H9 (cell line): ENCODE results near the gene NDUFV2. TPM values are rescaled to one million over a fixed set of nuclear protein-coding genes. Genes with fewer than 3 reads are reported as not detected.

Source experiments
- DNase-seq: peaks from one replicate; pipeline ENCODE4 v3.0.0-alpha.2; 2017
- H2AFZ ChIP-seq: one replicate; pipeline ENCODE4 v1.6.1; 2013; ENCODE audit warnings: mild to moderate bottlenecking, low read length, control low read depth, moderate library complexity
- H2AK5ac ChIP-seq: 2 replicates; pipeline ENCODE4 v1.6.1; 2013; ENCODE audit warnings: low read length, control low read depth, mixed read lengths; ENCODE audit not compliant: insufficient read length
- H2BK120ac ChIP-seq: one replicate; pipeline ENCODE4 v1.6.1; 2013; ENCODE audit warnings: low read depth, mild to moderate bottlenecking, low read length, control low read depth, inconsistent platforms; ENCODE audit not compliant: poor library complexity, severe bottlenecking
- H2BK12ac ChIP-seq: 2 replicates; pipeline ENCODE4 v1.6.1; 2013; ENCODE audit warnings: low read length, control low read depth, mixed read lengths, low read depth; ENCODE audit not compliant: insufficient read length
- H2BK15ac ChIP-seq: 2 replicates; pipeline ENCODE4 v1.6.1; 2013; ENCODE audit warnings: low read depth, low read length, control low read depth
- H2BK20ac ChIP-seq: one replicate; pipeline ENCODE4 v1.6.1; 2013; ENCODE audit warnings: low read depth, mild to moderate bottlenecking, low read length, control low read depth, inconsistent platforms; ENCODE audit not compliant: poor library complexity, severe bottlenecking
- H2BK5ac ChIP-seq: 2 replicates; pipeline ENCODE4 v1.6.1; 2013; ENCODE audit warnings: low read length, control low read depth, mixed read lengths; ENCODE audit not compliant: insufficient read length
- H3K14ac ChIP-seq: 2 replicates; pipeline ENCODE4 v1.6.1; 2013; ENCODE audit warnings: low read length, control low read depth; ENCODE audit not compliant: insufficient read depth
- H3K18ac ChIP-seq: 2 replicates; pipeline ENCODE4 v1.6.1; 2013; ENCODE audit warnings: low read depth, mild to moderate bottlenecking, mixed read lengths, low read length, control low read depth; ENCODE audit not compliant: insufficient read length
- H3K23ac ChIP-seq: 2 replicates; pipeline ENCODE4 v1.6.1; 2013; ENCODE audit warnings: low read length, control low read depth, mixed read lengths, low read depth; ENCODE audit not compliant: insufficient read length
- H3K23me2 ChIP-seq: 2 replicates; pipeline ENCODE4 v1.6.1; 2013; ENCODE audit warnings: low read depth, mild to moderate bottlenecking, mixed read lengths, low read length, control low read depth; ENCODE audit not compliant: insufficient read length, poor library complexity, severe bottlenecking
- H3K27ac ChIP-seq: 2 replicates; pipeline ENCODE4 v1.5.1; 2013; ENCODE audit warnings: low read length, control low read depth, mixed read lengths, low read depth; ENCODE audit not compliant: insufficient read length
- H3K27me3 ChIP-seq: 2 replicates; pipeline ENCODE4 v1.6.1; 2013; ENCODE audit warnings: low read length, control low read depth, inconsistent platforms; ENCODE audit not compliant: insufficient read depth
- H3K4ac ChIP-seq: 2 replicates; pipeline ENCODE4 v1.6.1; 2013; ENCODE audit warnings: low read depth, mild to moderate bottlenecking, control low read depth, inconsistent platforms, low read length, moderate library complexity
- H3K4me1 ChIP-seq: 2 replicates; pipeline ENCODE4 v1.6.1; 2013; ENCODE audit warnings: low read length, control low read depth, inconsistent platforms; ENCODE audit not compliant: insufficient read depth
- H3K4me2 ChIP-seq: 2 replicates; pipeline ENCODE4 v1.6.1; 2013; ENCODE audit warnings: low read length, control low read depth, mixed read lengths; ENCODE audit not compliant: insufficient read length, insufficient read depth
- H3K56ac ChIP-seq: 2 replicates; pipeline ENCODE4 v1.6.1; 2013; ENCODE audit warnings: low read depth, mild to moderate bottlenecking, mixed read lengths, low read length, control low read depth; ENCODE audit not compliant: insufficient read length
- H3K79me1 ChIP-seq: 2 replicates; pipeline ENCODE4 v1.6.1; 2013; ENCODE audit warnings: low read depth, mild to moderate bottlenecking, moderate library complexity, low read length, control low read depth, inconsistent platforms; ENCODE audit not compliant: insufficient read depth, poor library complexity, severe bottlenecking
- H3K79me2 ChIP-seq: 2 replicates; pipeline ENCODE4 v1.6.1; 2013; ENCODE audit warnings: low read length, control low read depth, inconsistent platforms; ENCODE audit not compliant: insufficient read depth
- H3K9ac ChIP-seq: 2 replicates; pipeline ENCODE4 v1.6.1; 2013; ENCODE audit warnings: low read length, control low read depth, mixed read lengths; ENCODE audit not compliant: insufficient read length; ENCODE audit errors: extremely low read depth
- H3K9me3 ChIP-seq: one replicate; pipeline ENCODE4 v1.6.1; 2013; ENCODE audit warnings: low read depth, low read length, inconsistent platforms; ENCODE audit not compliant: control insufficient read depth
- H3T11ph ChIP-seq: one replicate; pipeline ENCODE4 v1.6.1; 2013; ENCODE audit warnings: mild to moderate bottlenecking, low read length, control low read depth, inconsistent platforms
- H4K20me1 ChIP-seq: one replicate; pipeline ENCODE4 v1.6.1; 2013; ENCODE audit not compliant: control insufficient read depth, insufficient read length, insufficient read depth
- H4K5ac ChIP-seq: 2 replicates; pipeline ENCODE4 v1.6.1; 2013; ENCODE audit warnings: low read depth, mild to moderate bottlenecking, mixed read lengths, low read length, control low read depth; ENCODE audit not compliant: insufficient read length
- H4K8ac ChIP-seq: replicated peaks from 2 replicates; pipeline ENCODE4 v1.6.1; 2013; ENCODE audit warnings: low read length, control low read depth, mixed read lengths, low read depth; ENCODE audit not compliant: insufficient read length
- H4K91ac ChIP-seq: 2 replicates; pipeline ENCODE4 v1.6.1; 2013; ENCODE audit warnings: low read depth, mild to moderate bottlenecking, moderate library complexity, mixed read lengths, low read length, control low read depth; ENCODE audit not compliant: insufficient read length
- H3K27ac Mint-ChIP-seq, 3 experiments: 2 replicates in 2 of 3; 3 replicates in 1 of 3; pipeline ENCODE4 v1.8.0; 2020 to 2021; ENCODE audit warnings: mixed read lengths in 3 of 3, mild to moderate bottlenecking in 1 of 3, moderate library complexity in 1 of 3
- H3K27me3 Mint-ChIP-seq: 2 replicates; pipeline ENCODE4 v1.8.0; 2021; ENCODE audit warnings: low read depth, mild to moderate bottlenecking, moderate library complexity, mixed read lengths
- H3K36me3 Mint-ChIP-seq, 3 experiments: 2 replicates in 2 of 3; 3 replicates in 1 of 3; pipeline ENCODE4 v1.8.0; 2020 to 2021; ENCODE audit warnings: low read depth in 3 of 3, mixed read lengths in 3 of 3; ENCODE audit not compliant: insufficient read depth in 1 of 3
- H3K4me1 Mint-ChIP-seq, 2 experiments: 2 replicates each; pipeline ENCODE4 v1.8.0; 2020; ENCODE audit warnings: mixed read lengths in 2 of 2
- H3K4me3 Mint-ChIP-seq, 2 experiments: 2 replicates in 1 of 2; 3 replicates in 1 of 2; pipeline ENCODE4 v1.8.0; 2020 to 2021; ENCODE audit warnings: mild to moderate bottlenecking in 2 of 2, mixed read lengths in 2 of 2, moderate library complexity in 1 of 2
- H3K9me3 Mint-ChIP-seq, 2 experiments: 2 replicates in 1 of 2; 3 replicates in 1 of 2; pipeline ENCODE4 v1.8.0; 2020; ENCODE audit warnings: mild to moderate bottlenecking in 2 of 2, mixed read lengths in 2 of 2, moderate library complexity in 1 of 2
- WGBS: extraction: QIAGEN DNeasy Blood & Tissue Kit; methylation state at CpG from one replicate; pipeline ENCODE4 v1.1.7; 2013; ENCODE audit warnings: missing lambda C conversion rate, low lambda C conversion rate, mixed read lengths; ENCODE audit not compliant: insufficient read length; ENCODE audit errors: extremely low coverage; 5-methylcytosine and 5-hydroxymethylcytosine counted together
- total RNA-seq: library from RNA; stranded (reverse); gene quantifications from 2 replicates; pipeline ENCODE4 v1.2.1, GENCODE V29; 2021
- TF ChIP-seq, protein P1 (sequence below): fragments of 200-600 bp; sonication (generic); conservative IDR thresholded peaks from 3 replicates; pipeline ENCODE4 v1.8.0; 2021; ENCODE audit warnings: antibody characterized with exemption, mild to moderate bottlenecking

The NDUFV2 gene
- total RNA-seq, 1 experiment from 2014 or later: 206 TPM

DNA sequence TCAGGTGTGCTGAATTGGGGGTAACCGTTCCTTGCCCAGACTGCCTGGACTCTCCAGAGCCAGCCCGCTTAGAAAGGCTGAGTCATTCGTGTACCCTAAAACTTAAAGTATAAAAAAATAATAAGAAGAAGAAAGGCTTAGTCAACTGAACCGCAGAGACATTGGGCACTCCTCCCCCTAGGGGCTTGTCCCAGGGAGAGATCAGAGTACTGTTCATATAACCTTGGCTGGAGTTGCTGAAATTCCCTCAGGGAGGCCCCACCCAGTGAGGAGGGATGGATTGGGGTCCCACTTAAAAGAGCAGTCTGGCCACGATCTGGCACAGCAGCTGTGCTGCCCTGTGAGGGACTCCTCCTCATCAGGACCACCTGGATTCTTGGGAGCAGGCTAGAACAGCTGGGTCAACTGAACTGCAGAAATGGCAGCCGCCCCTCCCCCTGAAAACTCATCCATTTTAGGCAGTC lies 71.3 kb downstream of the NDUFV2 start:
- Histone ChIP-seq H3T11ph (no peak overlapping the region), H2AFZ (no peak overlapping the region), H3K23ac (no peak overlapping the region), H3K79me1 (no peaks in the 10 kb centered on the region), H3K27me3 (no peaks in the 10 kb centered on the region), H3K9me3 (no peaks in the 10 kb centered on the region), H4K8ac (no peak overlapping the region), H2AK5ac (no peak overlapping the region), H3K9ac (no peak overlapping the region), H4K20me1 (no peaks in the 10 kb centered on the region), H4K91ac (no peak overlapping the region), H2BK120ac (no peak overlapping the region), H3K56ac (no peak overlapping the region), H2BK5ac (no peak overlapping the region), H2BK15ac (no peak overlapping the region), H2BK12ac (no peak overlapping the region), H3K23me2 (no peaks in the 10 kb centered on the region), H3K14ac (no peak overlapping the region), H4K5ac (no peak overlapping the region), H3K4me2 (no peak overlapping the region), H3K27ac (no peak overlapping the region), H3K18ac (no peak overlapping the region), H3K4me1 (no peaks in the 10 kb centered on the region), H3K79me2 (no peaks in the 10 kb centered on the region), H2BK20ac (no peak overlapping the region), H3K4ac (no peak overlapping the region)
- H3K27ac Mint-ChIP-seq: no peak overlapping the region; a peak in 1 of 7 replicates
- H3K4me1 Mint-ChIP-seq: peaks cover 0 to 6% of the 10 kb centered on the region in 2 experiments; a peak in 1 of 4 replicates
- no CpG with 5 or more reads among the region's 6 CpGs for WGBS
- no peak for DNase-seq
- no peak overlapping the region for H3K4me3 Mint-ChIP-seq
- H3K36me3 Mint-ChIP-seq: peaks cover 14 to 22% (median 15%) of the 10 kb centered on the region in 3 experiments
- H3K9me3 Mint-ChIP-seq: peaks cover 8 to 14% of the 10 kb centered on the region in 2 experiments
- TF ChIP-seq, protein P1, sequence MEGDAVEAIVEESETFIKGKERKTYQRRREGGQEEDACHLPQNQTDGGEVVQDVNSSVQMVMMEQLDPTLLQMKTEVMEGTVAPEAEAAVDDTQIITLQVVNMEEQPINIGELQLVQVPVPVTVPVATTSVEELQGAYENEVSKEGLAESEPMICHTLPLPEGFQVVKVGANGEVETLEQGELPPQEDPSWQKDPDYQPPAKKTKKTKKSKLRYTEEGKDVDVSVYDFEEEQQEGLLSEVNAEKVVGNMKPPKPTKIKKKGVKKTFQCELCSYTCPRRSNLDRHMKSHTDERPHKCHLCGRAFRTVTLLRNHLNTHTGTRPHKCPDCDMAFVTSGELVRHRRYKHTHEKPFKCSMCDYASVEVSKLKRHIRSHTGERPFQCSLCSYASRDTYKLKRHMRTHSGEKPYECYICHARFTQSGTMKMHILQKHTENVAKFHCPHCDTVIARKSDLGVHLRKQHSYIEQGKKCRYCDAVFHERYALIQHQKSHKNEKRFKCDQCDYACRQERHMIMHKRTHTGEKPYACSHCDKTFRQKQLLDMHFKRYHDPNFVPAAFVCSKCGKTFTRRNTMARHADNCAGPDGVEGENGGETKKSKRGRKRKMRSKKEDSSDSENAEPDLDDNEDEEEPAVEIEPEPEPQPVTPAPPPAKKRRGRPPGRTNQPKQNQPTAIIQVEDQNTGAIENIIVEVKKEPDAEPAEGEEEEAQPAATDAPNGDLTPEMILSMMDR: no peak
- H3K27me3 Mint-ChIP-seq: no peaks in the 10 kb centered on the region
